HuH-7.5 (cell line): ENCODE measurements around the gene CCDC187.

Experiments used
- DNase-seq: peaks from one replicate; pipeline ENCODE4 v3.0.0; 2011; ENCODE audit warnings: low spot score

Gene CCDC187

GRCh38 chr9:136311051-136312008 lies 7.4 kb upstream of the CCDC187 start:
- no peak for DNase-seq

GRCh38 chr9:136310273-136311030 lies 6.6 kb upstream of the CCDC187 start:
- no peak for DNase-seq

GRCh38 chr9:136309806-136310220 lies 5.9 kb upstream of the CCDC187 start:
- DNase-seq, result no peak

- no peak for DNase-seq
These were observed 5.4 kb upstream of the CCDC187 start for GRCh38 chr9:136309101-136309801.

GRCh38 chr9:136308702-136309053 lies 4.8 kb upstream of the CCDC187 start:
- DNase-seq, result no peak

- no peak for DNase-seq
These were observed 4.3 kb upstream of the CCDC187 start for GRCh38 chr9:136308006-136308701.

- DNase-seq, result no peak
These were observed 3.4 kb upstream of the CCDC187 start for GRCh38 chr9:136307215-136307750.

- no peak for DNase-seq
These were observed 2.6 kb upstream of the CCDC187 start for GRCh38 chr9:136306211-136307208.

- DNase-seq, result no peak
These were observed 1.9 kb upstream of the CCDC187 start for GRCh38 chr9:136305804-136306203.

- no peak for DNase-seq
These were observed 1.1 kb upstream of the CCDC187 start for GRCh38 chr9:136304981-136305380.

GRCh38 chr9:136304456-136304855 lies 562 bp upstream of the CCDC187 start:
- DNase-seq, result no peak

GRCh38 chr9:136303066-136303824 lies 649 bp downstream of the CCDC187 start:
- no peak for DNase-seq

GRCh38 chr9:136302527-136302926 lies 1.4 kb downstream of the CCDC187 start:
- DNase-seq, result no peak

- no peak for DNase-seq
These were observed 3.0 kb downstream of the CCDC187 start for GRCh38 chr9:136300866-136301265.

GRCh38 chr9:136300016-136300545 lies 3.8 kb downstream of the CCDC187 start:
- DNase-seq, result no peak

GRCh38 chr9:136299541-136299940 lies 4.4 kb downstream of the CCDC187 start:
- DNase-seq, result no peak

GRCh38 chr9:136299116-136299515 lies 4.8 kb downstream of the CCDC187 start:
- no peak for DNase-seq

GRCh38 chr9:136297766-136298735 lies 5.8 kb downstream of the CCDC187 start:
- DNase-seq, result no peak
